ENCODE data around the gene SAP30L. TPM values are rescaled to one million over a fixed set of nuclear protein-coding genes. Genes with fewer than 3 reads are reported as not detected.

The SAP30L gene
- total RNA-seq, 4 donors from 2014 or later, result 20.3 to 53.9 (median 31.2) TPM

GRCh38 chr5:154402611-154403010 lies 43.2 kb upstream of the SAP30L start:
- ATAC-seq (ENCODE audit: low FRiP score), result no peak
- TF ChIP-seq CTCF (IDR thresholded peaks at IDR 0.05), result no peak
- DNase-seq (ENCODE audit: low spot score), result no peak

- DNase-seq (ENCODE audit: low spot score) (no peak), ATAC-seq (ENCODE audit: low FRiP score) (no peak)
- TF ChIP-seq CTCF (IDR thresholded peaks at IDR 0.05), result no peak
These were observed 42.6 kb upstream of the SAP30L start for GRCh38 chr5:154403234-154403633.

GRCh38 chr5:154403776-154404387 lies 41.9 kb upstream of the SAP30L start:
- ATAC-seq (ENCODE audit: low FRiP score) (no peak), DNase-seq (ENCODE audit: low spot score) (no peak)
- no peak for TF ChIP-seq CTCF (IDR thresholded peaks at IDR 0.05)

GRCh38 chr5:154405078-154405792 lies 40.6 kb upstream of the SAP30L start:
- ATAC-seq (ENCODE audit: low FRiP score) (peak; percentile 92), DNase-seq (ENCODE audit: low spot score) (peak; percentile 48)
- TF ChIP-seq CTCF (IDR thresholded peaks at IDR 0.05), result no peak

GRCh38 chr5:154406231-154406630 lies 39.6 kb upstream of the SAP30L start:
- ATAC-seq (ENCODE audit: low FRiP score), result no peak
- TF ChIP-seq CTCF (IDR thresholded peaks at IDR 0.05), result no peak
- no peak for DNase-seq (ENCODE audit: low spot score)

GRCh38 chr5:154406826-154407225 lies 39.0 kb upstream of the SAP30L start:
- ATAC-seq (ENCODE audit: low FRiP score) (no peak), DNase-seq (ENCODE audit: low spot score) (no peak)
- TF ChIP-seq CTCF (IDR thresholded peaks at IDR 0.05), result no peak

- no peak for TF ChIP-seq CTCF (IDR thresholded peaks at IDR 0.05)
- no peak for ATAC-seq (ENCODE audit: low FRiP score)
- no peak for DNase-seq (ENCODE audit: low spot score)
These were observed 37.0 kb upstream of the SAP30L start for GRCh38 chr5:154408811-154409210.
